GM23248 (cell line): ENCODE results near the gene SPATA12. TPM values are rescaled to one million over a fixed set of nuclear protein-coding genes. Genes with fewer than 3 reads are reported as not detected.

Experiments used
- DNase-seq: peaks from one replicate; pipeline ENCODE4 v3.0.0-alpha.2; 2015
- H2AFZ ChIP-seq: fragments of 200-600 bp; sonication (generic); 2 replicates; pipeline ENCODE4 v1.6.1; 2016; ENCODE audit warnings: antibody characterized with exemption
- H3F3A ChIP-seq: fragments of 200-600 bp; sonication (generic); 2 replicates; pipeline ENCODE4 v1.6.1; 2016; ENCODE audit warnings: mild to moderate bottlenecking, antibody characterized with exemption, mixed run types; ENCODE audit not compliant: insufficient read depth
- H3K27ac ChIP-seq: fragments of 200-600 bp; sonication (generic); 2 replicates; pipeline ENCODE4 v1.5.1; 2016; ENCODE audit warnings: mild to moderate bottlenecking
- H3K27me3 ChIP-seq: fragments of 200-600 bp; sonication (generic); replicated peaks from 2 replicates; pipeline ENCODE4 v1.6.1; 2016; ENCODE audit warnings: mild to moderate bottlenecking; ENCODE audit not compliant: insufficient read depth
- H3K36me3 ChIP-seq: fragments of 200-600 bp; sonication (generic); 2 replicates; pipeline ENCODE4 v1.6.1; 2016; ENCODE audit warnings: low read depth, mild to moderate bottlenecking
- H3K4me1 ChIP-seq: fragments of 200-600 bp; sonication (generic); 2 replicates; pipeline ENCODE4 v1.6.1; 2016; ENCODE audit warnings: mild to moderate bottlenecking; ENCODE audit not compliant: insufficient read depth
- H3K4me2 ChIP-seq: fragments of 200-600 bp; sonication (generic); one replicate; pipeline ENCODE4 v1.6.1; 2016; ENCODE audit warnings: mild to moderate bottlenecking; ENCODE audit not compliant: unreplicated experiment
- H3K4me3 ChIP-seq: fragments of 200-600 bp; sonication (generic); 2 replicates; pipeline ENCODE4 v1.5.1; 2016; ENCODE audit warnings: mild to moderate bottlenecking
- H3K79me2 ChIP-seq: fragments of 200-600 bp; sonication (generic); 2 replicates; pipeline ENCODE4 v1.6.1; 2016; ENCODE audit warnings: mild to moderate bottlenecking; ENCODE audit not compliant: insufficient read depth
- H3K9ac ChIP-seq: fragments of 200-600 bp; sonication (generic); 2 replicates; pipeline ENCODE4 v1.6.1; 2016; ENCODE audit warnings: mild to moderate bottlenecking
- H3K9me2 ChIP-seq: fragments of 200-600 bp; sonication (generic); 2 replicates; pipeline ENCODE4 v1.6.1; 2016; ENCODE audit warnings: mixed run types, mild to moderate bottlenecking, moderate library complexity; ENCODE audit not compliant: insufficient read depth
- H3K9me3 ChIP-seq: fragments of 200-600 bp; sonication (generic); one replicate; pipeline ENCODE4 v1.6.1; 2017; ENCODE audit warnings: low read depth
- H4K20me1 ChIP-seq: fragments of 200-600 bp; sonication (generic); 2 replicates; pipeline ENCODE4 v1.6.0; 2016; ENCODE audit not compliant: insufficient read depth
- EZH2 ChIP-seq: fragments of 200-600 bp; sonication (generic); IDR thresholded peaks from 2 replicates; pipeline ENCODE4 v1.6.1; 2018; ENCODE audit warnings: antibody characterized with exemption, mild to moderate bottlenecking; ENCODE audit not compliant: insufficient read depth, poor library complexity, severe bottlenecking
- EZH2phosphoT487 ChIP-seq: fragments of 200-600 bp; sonication (generic); IDR thresholded peaks from 2 replicates; pipeline ENCODE4 v1.6.1; 2018; ENCODE audit warnings: antibody characterized with exemption, moderate library complexity, mild to moderate bottlenecking, low read depth; ENCODE audit not compliant: insufficient read depth
- whole genome bisulfite sequencing, 2 experiments: methylation state at CpG; one replicate each; pipeline ENCODE4 v1.1.6; 2015 to 2017; ENCODE audit warnings: low lambda C conversion rate in 2 of 2, low coverage in 1 of 2; ENCODE audit errors: missing lambda C conversion rate in 2 of 2; 5-methylcytosine and 5-hydroxymethylcytosine counted together
- in situ Hi-C: fragments of 300-500 bp; cut with MboI; formaldehyde crosslinking; loops from 2 replicates; pipeline ENCODE4 v1.15.0; 2020
- polyA plus RNA-seq: library from polyadenylated mRNA; unstranded; fragments of >200 nt; fragmentation: Nextera tagmentation; extraction: Ambion mirVana; gene quantifications from 2 replicates; pipeline ENCODE4 v1.2.1, GENCODE V29; 2016
- total RNA-seq: library from RNA; depleted of rRNA; stranded (reverse); fragments of >200 nt; shearing (Covaris generic); gene quantifications from 2 replicates; pipeline ENCODE4 v1.2.3, GENCODE V29; 2014

SPATA12 gene
- total and polyA plus RNA-seq, 2 experiments from 2014 or later = not detected

DNA sequence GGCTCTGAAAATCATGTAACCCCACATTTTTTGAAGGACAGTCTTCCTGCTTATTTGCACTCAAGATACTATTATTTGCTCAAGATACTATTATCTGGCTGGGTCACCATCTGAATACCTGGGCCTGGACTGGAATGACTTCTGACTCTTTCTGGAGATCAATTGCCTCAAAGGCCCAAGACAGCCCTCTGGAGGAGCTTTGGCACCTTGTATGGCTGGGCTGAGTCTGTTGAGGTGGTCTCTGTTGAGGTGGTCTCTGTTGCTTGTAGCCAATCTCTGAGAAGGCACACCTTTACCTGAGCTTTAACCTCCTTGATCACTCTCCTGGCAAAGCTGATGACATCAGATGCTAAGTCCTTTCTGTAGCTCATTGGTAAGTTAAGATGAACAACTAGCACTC is 33.0 kb downstream of the SPATA12 start:
- Histone ChIP-seq H3K27me3 (no peaks in the 10 kb centered on the region), H3K9me2 (no peaks in the 10 kb centered on the region), H3K79me2 (no peaks in the 10 kb centered on the region), H4K20me1 (no peaks in the 10 kb centered on the region), H3K9ac (no peak overlapping the region), H3K4me3 (no peak overlapping the region), H3K4me2 (no peak overlapping the region), H3K4me1 (peaks cover 27% of the 10 kb centered on the region), H3K9me3 (no peaks in the 10 kb centered on the region), H3F3A (peaks cover 15% of the 10 kb centered on the region; the same call in 1 of the 2 replicates), H3K36me3 (no peaks in the 10 kb centered on the region), H3K27ac (no peak overlapping the region), H2AFZ (peak overlapping the region; percentile 88; the same call in 1 of the 2 replicates)
- in situ Hi-C loops = loop anchor here (10.0 kb wide), 1 partner anchor 131 kb away; the partner anchor contains the start of gene APPL1
- TF ChIP-seq EZH2phosphoT487 = no peak
- no peak for TF ChIP-seq EZH2
- DNase-seq = no peak

DNA sequence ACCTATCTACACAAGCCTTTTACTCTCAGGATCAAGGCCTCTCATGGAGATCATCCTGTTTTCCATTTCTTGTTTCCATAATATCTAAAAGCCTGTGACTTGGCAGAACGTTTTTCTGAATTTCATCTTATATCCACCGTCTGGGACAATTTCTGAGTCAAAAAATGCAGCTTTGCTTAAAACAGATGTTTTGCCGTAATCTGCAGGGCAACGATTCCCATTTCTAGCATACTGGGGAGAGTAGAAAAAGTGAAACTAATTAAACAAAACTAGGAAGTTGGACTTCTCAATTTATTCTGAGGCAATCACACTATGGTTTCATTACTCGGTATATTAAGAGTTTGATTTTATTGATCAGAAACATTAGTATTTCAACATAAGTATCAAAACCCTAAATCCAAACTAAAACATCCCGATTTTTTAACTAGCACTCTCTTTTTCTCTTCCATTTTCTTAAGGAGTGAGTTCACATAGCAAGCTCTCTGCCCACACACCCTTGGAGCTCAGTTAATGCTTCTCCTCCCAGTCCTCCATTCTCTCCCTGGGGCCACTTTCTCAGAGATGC is 33.6 kb downstream of the SPATA12 start:
- TF ChIP-seq EZH2phosphoT487 = no peak
- no peak for TF ChIP-seq EZH2
- no peaks in the 10 kb centered on the region for H3K36me3 ChIP-seq
- no peaks in the 10 kb centered on the region for H4K20me1 ChIP-seq
- no peaks in the 10 kb centered on the region for H3K9me3 ChIP-seq
- peaks cover 27% of the 10 kb centered on the region for H3K4me1 ChIP-seq
- H3K9me2 ChIP-seq = no peaks in the 10 kb centered on the region
- peak overlapping the region; percentile 25; the same call in 1 of the 2 replicates for H3K9ac ChIP-seq
- H3K27me3 ChIP-seq = no peaks in the 10 kb centered on the region
- DNase-seq = peak; percentile 12
- no peaks in the 10 kb centered on the region for H3K79me2 ChIP-seq
- in situ Hi-C loops = loop anchor here (10.0 kb wide), 1 partner anchor 131 kb away; the partner anchor contains the start of gene APPL1
- WGBS, 2 experiments = 14% methylated on average over 6 of the region's 6 CpGs
- H2AFZ ChIP-seq = peak overlapping the region; percentile 88
- H3K4me3 ChIP-seq = peak overlapping the region; percentile 39
- H3K4me2 ChIP-seq = peak overlapping the region; percentile 37
- peak overlapping the region; percentile 36 for H3K27ac ChIP-seq
- peaks cover 15% of the 10 kb centered on the region; the same call in 1 of the 2 replicates for H3F3A ChIP-seq

DNA sequence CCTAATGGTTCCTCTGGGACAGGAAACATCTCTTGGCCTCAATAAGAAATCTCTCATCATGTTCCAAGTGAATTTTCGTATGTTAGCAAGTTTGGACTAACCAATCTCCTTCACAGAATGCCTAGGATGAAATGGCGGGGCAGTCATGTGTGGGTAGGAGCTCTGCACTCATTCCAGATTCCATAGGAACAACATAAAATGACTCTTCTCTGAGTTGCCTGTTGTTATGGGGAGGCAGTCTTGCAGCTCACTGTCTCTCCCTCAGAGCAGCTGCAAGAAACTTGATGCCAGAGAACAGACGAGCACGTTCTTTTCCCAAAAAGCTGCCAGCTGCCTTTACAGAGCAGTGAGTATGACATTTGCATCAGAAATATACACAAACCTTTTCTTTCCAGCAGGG is 34.1 kb downstream of the SPATA12 start:
- peak; percentile 66 for DNase-seq
- Histone ChIP-seq H3K9me2 (no peaks in the 10 kb centered on the region), H3K36me3 (no peaks in the 10 kb centered on the region), H3K4me2 (peak overlapping the region; percentile 37), H3K4me1 (peaks cover 28% of the 10 kb centered on the region), H3K4me3 (peak overlapping the region; percentile 39), H4K20me1 (no peaks in the 10 kb centered on the region), H3F3A (peaks cover 15% of the 10 kb centered on the region; the same call in 1 of the 2 replicates), H3K27ac (peak overlapping the region; percentile 36), H3K9me3 (no peaks in the 10 kb centered on the region), H3K27me3 (no peaks in the 10 kb centered on the region), H3K79me2 (no peaks in the 10 kb centered on the region), H3K9ac (peak overlapping the region; percentile 25; the same call in 1 of the 2 replicates), H2AFZ (peak overlapping the region; percentile 88)
- TF ChIP-seq EZH2phosphoT487 (no peak), EZH2 (no peak)
- in situ Hi-C loops = loop anchor here (10.0 kb wide), 1 partner anchor 130 kb away; the partner anchor contains the start of gene APPL1
- WGBS, 2 experiments = 9% methylated on average over 4 of the region's 4 CpGs

DNA sequence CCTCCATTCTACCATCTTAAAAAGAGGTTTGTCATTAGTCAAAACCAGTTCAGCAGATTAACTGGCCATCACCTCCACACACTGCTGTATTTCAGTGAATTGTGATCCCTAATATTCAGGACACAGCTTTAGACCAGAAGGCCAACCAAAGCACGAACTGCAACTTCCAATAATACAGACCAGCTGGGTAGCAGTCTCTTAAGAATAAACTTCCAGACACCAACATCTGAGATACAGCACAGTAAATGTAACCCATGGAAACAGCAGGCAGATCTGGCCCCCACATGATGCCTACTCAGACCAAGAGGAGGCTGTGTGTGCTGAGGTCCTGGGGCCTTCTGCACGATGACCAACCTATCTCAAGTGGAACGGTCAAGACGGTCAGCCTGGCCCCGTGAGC is 34.9 kb downstream of the SPATA12 start:
- TF ChIP-seq EZH2 = no peak
- no peak for TF ChIP-seq EZH2phosphoT487
- H4K20me1 ChIP-seq = no peaks in the 10 kb centered on the region
- no peaks in the 10 kb centered on the region for H3K36me3 ChIP-seq
- no peaks in the 10 kb centered on the region for H3K79me2 ChIP-seq
- no peak overlapping the region for H2AFZ ChIP-seq
- no peaks in the 10 kb centered on the region for H3K9me2 ChIP-seq
- in situ Hi-C loops = loop anchor here (10.0 kb wide), 1 partner anchor 129 kb away; the partner anchor contains the start of gene APPL1
- WGBS, 2 experiments = 84 to 87% methylated on average over 5 of the region's 5 CpGs
- no peak overlapping the region for H3K4me2 ChIP-seq
- no peak overlapping the region for H3K27ac ChIP-seq
- no peak overlapping the region for H3K4me3 ChIP-seq
- H3F3A ChIP-seq = peaks cover 15% of the 10 kb centered on the region; the same call in 1 of the 2 replicates
- DNase-seq = no peak
- no peaks in the 10 kb centered on the region for H3K9me3 ChIP-seq
- H3K27me3 ChIP-seq = no peaks in the 10 kb centered on the region
- no peak overlapping the region for H3K9ac ChIP-seq
- peaks cover 33% of the 10 kb centered on the region for H3K4me1 ChIP-seq
